ENCODE measurements around the gene DLGAP5. TPM values are rescaled to one million over a fixed set of nuclear protein-coding genes. Genes with fewer than 3 reads are reported as not detected.

Gene DLGAP5
- total RNA-seq, 1 donor from 2014 or later = 23.0 TPM

DNA sequence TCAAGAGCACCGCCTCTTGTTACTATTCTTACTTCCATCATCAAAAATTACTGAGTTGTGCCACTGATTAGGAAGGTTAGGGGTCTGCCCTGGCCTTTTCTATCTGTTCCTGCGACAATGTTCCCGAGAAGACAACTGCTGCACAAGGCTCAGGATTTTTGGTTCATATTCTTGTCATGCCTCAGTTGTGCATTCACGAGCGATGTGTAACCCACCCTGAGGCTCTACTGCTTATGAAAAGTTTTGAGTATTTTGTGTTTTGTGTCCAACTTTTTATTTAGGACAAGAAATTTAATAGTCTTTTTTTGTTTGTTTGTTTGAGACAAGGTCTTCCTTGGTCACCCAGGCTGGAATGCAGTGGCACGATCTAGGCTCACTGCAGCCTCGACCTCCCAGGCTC lies 85.4 kb downstream of the DLGAP5 start:
- Mint-ChIP-seq H3K27me3 (ENCODE audit: low read depth) (no peaks in the 10 kb centered on the region), H3K9me3 (peaks cover 8% of the 10 kb centered on the region), H3K36me3 (peaks cover 7% of the 10 kb centered on the region), H3K4me1 (peaks cover 29% of the 10 kb centered on the region), H3K27ac (peak overlapping the region; percentile 31), H3K4me3 (no peak overlapping the region)
- no peak for DNase-seq (ENCODE audit: low spot score in 2 of 2, unreplicated experiment in 2 of 2)
- TF ChIP-seq, protein P1, sequence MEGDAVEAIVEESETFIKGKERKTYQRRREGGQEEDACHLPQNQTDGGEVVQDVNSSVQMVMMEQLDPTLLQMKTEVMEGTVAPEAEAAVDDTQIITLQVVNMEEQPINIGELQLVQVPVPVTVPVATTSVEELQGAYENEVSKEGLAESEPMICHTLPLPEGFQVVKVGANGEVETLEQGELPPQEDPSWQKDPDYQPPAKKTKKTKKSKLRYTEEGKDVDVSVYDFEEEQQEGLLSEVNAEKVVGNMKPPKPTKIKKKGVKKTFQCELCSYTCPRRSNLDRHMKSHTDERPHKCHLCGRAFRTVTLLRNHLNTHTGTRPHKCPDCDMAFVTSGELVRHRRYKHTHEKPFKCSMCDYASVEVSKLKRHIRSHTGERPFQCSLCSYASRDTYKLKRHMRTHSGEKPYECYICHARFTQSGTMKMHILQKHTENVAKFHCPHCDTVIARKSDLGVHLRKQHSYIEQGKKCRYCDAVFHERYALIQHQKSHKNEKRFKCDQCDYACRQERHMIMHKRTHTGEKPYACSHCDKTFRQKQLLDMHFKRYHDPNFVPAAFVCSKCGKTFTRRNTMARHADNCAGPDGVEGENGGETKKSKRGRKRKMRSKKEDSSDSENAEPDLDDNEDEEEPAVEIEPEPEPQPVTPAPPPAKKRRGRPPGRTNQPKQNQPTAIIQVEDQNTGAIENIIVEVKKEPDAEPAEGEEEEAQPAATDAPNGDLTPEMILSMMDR (IDR thresholded peaks at IDR 0.05; ENCODE audit: unreplicated experiment) = no peak

DNA sequence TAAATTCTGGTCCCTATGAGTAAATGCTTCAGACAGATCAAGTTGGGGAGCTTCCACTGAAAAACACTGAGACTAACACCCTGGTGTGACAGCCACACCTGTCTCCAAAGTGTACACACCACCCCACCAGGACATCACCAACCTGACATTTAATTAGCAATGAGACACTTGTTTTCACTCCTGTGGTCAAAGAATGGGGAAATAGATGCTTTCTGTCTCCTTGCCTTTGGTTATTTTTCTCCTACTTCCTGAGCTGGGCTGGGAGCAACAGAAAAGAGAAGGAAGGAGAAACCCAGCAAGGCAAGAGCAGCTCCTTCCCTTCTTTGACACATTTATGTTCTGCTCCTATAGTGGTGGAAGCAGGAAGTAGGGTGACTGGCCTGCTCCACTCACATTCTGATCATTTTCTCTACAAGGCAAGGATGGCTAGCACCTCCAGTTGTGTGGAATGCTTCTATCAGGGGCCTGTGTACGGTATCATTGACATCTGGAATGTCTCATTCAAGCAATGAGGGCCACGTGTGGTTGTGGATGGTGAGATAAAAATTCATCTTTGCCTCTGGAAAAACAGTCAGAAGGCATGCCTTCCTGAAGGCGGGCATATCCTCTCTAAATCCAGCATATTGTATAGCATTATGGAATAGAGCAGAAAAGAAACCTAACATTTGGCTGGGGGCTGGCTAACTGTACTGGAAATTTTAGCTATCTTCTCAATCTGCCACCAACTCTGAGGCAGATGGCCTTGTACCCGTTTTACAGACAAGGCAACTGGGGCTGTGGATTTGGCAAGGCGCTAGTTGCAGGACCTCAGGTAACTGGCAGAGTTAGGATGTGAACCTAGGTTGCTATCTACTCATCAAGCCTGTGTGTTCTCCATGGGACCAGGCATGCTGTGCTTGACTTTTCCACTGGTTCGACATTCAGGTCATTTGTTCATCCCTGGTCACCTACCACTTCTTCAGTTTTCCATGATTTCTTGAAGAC lies 87.1 kb downstream of the DLGAP5 start:
- H3K4me3 Mint-ChIP-seq = no peak overlapping the region

DNA sequence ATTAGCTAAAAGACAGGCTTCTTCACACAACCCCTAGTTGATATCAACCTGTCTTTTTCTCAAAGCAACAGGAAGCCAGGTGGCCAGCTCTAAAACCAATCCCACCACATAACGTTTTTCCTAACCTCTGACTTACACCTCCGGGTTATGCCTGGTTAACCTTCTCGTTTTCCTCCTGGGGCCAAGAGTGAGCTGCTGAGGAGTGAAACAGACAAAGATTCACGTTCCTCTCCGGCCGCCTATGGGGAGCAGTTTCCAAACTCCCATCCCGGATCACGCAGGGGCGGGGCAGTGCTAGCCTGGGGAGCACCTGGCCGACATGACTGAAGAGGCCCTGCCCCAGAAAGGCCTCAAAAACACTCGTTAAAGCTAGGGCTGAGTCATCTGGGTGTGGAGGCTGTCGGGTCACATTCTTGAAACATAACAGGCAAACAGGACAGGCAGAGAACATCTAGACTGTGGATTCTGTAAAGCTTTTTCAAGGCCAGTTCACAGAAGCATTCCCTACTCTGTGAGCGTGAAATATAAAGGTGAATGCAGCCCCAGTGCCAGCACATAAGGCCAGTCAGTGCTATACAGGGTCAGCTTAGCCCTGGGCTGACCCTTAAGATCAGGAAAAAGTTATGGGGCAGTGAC lies 88.3 kb downstream of the DLGAP5 start:
- TF ChIP-seq, protein P1 (IDR thresholded peaks at IDR 0.05; ENCODE audit: unreplicated experiment) = no peak
- peak; percentile 25 to 63 for DNase-seq (ENCODE audit: low spot score in 2 of 2, unreplicated experiment in 2 of 2)
- H3K27me3 Mint-ChIP-seq (ENCODE audit: low read depth) = no peaks in the 10 kb centered on the region
- H3K4me1 Mint-ChIP-seq = peaks cover 33% of the 10 kb centered on the region
- peaks cover 7% of the 10 kb centered on the region for H3K36me3 Mint-ChIP-seq
- H3K9me3 Mint-ChIP-seq = peaks cover 8% of the 10 kb centered on the region
- H3K4me3 Mint-ChIP-seq = peak overlapping the region; percentile 32
- peak overlapping the region; percentile 99 for H3K27ac Mint-ChIP-seq

More for the DNA sequence above, 87.1 kb downstream of the DLGAP5 start:
- peaks cover 33% of the 10 kb centered on the region for H3K4me1 Mint-ChIP-seq
- peak overlapping the region; percentile 99 for H3K27ac Mint-ChIP-seq
- H3K36me3 Mint-ChIP-seq = peaks cover 7% of the 10 kb centered on the region
- H3K27me3 Mint-ChIP-seq (ENCODE audit: low read depth) = no peaks in the 10 kb centered on the region
- TF ChIP-seq, protein P1 (IDR thresholded peaks at IDR 0.05; ENCODE audit: unreplicated experiment) = no peak
- no peak for DNase-seq (ENCODE audit: low spot score in 2 of 2, unreplicated experiment in 2 of 2)
- peaks cover 8% of the 10 kb centered on the region for H3K9me3 Mint-ChIP-seq

DNA sequence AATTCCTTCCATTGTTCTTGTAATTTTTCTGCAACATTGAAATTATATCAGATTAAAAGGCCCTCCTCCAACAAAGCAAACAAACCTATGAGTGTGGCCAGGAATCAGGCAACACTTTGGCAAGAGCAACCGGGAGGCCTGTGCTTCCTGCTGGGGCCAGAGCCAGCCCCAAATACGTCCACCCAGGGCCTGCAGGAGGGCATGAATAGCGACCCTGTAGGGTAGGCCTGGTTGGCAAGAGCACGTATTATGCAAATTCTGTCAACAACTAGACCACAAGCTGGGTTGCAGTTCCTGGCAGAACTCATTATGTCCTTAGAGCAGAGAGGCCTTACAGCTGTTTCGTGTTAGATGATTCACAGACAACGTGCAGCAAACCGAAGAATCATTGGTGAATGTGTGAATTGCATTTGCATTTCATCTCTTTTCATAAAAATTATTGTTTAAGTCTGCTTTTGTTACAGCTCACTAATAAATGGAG lies 89.2 kb downstream of the DLGAP5 start:
- Mint-ChIP-seq H3K27me3 (ENCODE audit: low read depth) (no peaks in the 10 kb centered on the region), H3K9me3 (peaks cover 8% of the 10 kb centered on the region), H3K4me1 (peaks cover 29% of the 10 kb centered on the region), H3K4me3 (no peak overlapping the region), H3K27ac (peak overlapping the region; percentile 99), H3K36me3 (peaks cover 7% of the 10 kb centered on the region)
- TF ChIP-seq, protein P1 (IDR thresholded peaks at IDR 0.05; ENCODE audit: unreplicated experiment) = no peak
- DNase-seq (ENCODE audit: low spot score in 2 of 2, unreplicated experiment in 2 of 2) = no peak

DNA sequence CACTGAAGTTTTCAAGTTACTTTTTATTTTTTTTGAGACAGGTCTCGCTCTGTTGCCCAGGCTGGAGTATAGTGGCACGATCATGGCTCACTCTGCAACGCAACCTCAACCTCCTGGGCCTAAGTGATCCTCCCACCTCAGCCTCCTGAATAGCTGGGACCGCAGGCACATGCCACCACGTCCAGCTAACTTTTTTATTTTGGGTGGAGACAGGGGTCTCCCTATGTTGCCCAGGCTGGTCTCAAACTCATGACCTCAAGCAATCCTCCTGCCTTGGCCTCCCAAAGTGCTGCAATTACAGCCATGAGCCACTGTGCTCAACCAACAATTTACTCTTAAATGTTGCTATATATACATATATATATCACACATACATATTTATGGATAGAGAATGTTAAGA lies 89.7 kb downstream of the DLGAP5 start:
- no peak for DNase-seq (ENCODE audit: low spot score in 2 of 2, unreplicated experiment in 2 of 2)
- H3K9me3 Mint-ChIP-seq = peaks cover 8% of the 10 kb centered on the region
- no peak overlapping the region for H3K27ac Mint-ChIP-seq
- peaks cover 7% of the 10 kb centered on the region for H3K36me3 Mint-ChIP-seq
- no peak overlapping the region for H3K4me3 Mint-ChIP-seq
- peaks cover 29% of the 10 kb centered on the region for H3K4me1 Mint-ChIP-seq
- H3K27me3 Mint-ChIP-seq (ENCODE audit: low read depth) = no peaks in the 10 kb centered on the region
- TF ChIP-seq, protein P1 (IDR thresholded peaks at IDR 0.05; ENCODE audit: unreplicated experiment) = no peak
